COLO668 (cell line): Measurements from ENCODE around the gene ATP2B2.

Experiments
- DNase-seq: peaks from one replicate; lab custom pipeline; 2025; ENCODE audit not compliant: unreplicated experiment; lab: John Stamatoyannopoulos, UW

The ATP2B2 gene

GRCh38 chr3:10495614-10496013 lies 9.8 kb downstream of the ATP2B2 start:
- DNase-seq = no peak

GRCh38 chr3:10495003-10495402 lies 10.4 kb downstream of the ATP2B2 start:
- peak; percentile 1 for DNase-seq

DNA sequence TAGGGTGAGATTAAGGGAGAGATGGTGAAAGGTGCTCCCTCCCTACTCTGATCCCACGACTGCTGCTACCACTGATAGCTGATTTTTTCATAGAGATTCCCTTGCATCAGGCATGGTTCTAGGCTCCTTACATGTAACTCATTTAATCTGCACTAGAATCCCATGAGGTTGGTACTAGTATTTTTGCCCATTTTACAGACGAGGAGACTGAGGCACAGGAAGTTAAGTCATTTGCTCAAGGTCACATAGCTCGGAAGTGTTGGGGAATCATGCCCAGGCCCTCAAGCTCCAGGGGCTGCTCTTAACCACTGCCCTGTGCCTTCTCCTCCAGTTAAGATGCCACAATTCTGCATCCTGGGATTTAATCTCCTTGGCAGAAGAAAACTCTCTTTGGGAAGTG lies 11.2 kb downstream of the ATP2B2 start:
- no peak for DNase-seq

GRCh38 chr3:10493202-10493589 lies 12.2 kb downstream of the ATP2B2 start:
- no peak for DNase-seq

DNA sequence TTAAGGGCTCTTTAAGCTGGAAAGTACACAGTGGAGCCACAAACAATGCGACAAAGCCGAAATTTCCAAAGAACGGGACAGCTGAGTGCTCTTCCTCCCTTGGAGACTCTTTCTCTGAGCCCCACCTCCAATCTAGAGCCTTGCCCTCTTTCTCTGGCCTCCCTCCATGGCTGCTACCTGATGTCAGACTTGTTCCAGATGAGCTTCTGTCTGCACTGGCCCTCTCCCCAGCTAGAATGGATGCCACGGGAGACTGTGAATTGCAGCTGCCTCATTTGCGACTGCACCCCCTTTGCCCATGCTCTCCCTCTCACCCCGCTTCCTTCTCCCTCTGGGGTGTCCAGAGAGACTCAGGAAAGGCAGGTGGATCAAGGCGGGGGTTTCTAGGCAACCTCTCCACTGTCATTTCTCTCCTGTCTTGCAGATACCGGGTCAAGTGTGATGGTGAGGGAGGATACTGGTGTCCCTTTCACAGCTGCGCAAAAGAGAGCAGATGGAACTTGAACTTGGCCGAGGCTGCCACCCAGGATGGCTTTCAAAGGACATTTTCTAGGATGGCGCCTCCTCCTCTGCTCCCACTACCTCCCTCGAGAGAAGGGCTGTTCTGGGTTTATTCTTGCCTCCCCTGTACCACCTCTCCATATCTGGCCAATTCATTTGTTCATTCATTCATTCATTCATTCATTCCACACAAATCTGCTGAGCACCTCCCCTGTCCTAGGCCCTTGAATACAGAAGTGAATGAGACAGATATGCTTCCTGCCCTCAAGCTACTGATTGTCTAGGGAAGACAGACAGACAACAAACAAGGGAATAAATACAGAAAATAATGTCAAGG lies 12.8 kb downstream of the ATP2B2 start:
- no peak for DNase-seq

DNA sequence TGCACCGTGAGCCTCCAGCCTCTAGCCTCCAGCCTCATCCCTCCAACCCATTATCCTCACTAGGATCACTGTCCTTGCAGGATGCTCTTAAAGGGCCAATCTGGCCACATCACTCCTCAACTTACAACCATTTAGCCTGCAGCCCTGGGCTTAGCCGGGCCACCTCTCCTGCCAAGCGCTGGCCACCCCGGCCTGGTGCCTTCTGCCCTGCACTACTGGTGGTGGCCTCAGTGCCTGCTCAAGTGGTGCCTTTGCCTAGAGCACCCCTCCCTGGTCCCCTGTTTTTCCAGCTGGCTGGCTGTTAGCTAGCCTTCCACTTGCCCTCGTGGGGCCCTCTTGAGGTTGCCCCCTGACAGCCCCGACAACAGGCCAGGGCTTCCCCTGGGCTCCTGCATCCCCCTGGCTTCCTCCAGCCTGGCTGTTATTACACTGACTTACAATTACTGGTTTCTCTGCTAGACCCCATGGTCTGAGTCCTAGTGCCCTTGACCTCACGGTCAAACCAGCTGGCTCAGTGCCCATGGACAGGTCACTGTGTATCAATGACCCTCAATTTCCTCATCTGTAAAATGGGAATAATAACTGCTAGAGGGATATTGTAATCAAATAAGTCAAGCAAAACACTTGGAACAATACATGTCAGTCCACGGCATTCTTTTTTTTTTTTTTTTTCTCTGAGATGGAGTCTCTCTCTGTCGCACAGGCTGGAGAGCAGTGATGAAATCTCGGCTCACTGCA lies 15.5 kb downstream of the ATP2B2 start:
- DNase-seq = no peak

GRCh38 chr3:10487988-10488633 lies 17.3 kb downstream of the ATP2B2 start:
- DNase-seq = no peak

DNA sequence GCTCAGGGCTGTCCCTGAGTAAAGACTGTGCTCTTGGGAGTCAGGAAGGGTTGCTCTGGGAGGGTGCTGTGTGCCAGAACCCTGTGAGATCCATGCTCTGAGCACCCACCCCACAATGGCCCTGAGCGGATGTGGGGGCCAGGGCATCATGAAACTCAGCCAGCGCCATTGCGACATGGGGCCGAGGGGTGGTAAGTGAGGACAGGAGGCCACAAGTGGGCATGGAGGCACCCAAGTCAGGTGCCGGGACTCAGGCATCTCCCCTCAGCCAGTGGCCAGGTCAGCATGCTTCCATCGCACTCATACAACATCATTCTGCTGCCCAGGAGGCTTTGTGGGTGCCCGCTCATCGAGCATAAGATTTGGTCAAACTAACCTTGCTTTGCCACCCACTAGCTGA lies 19.6 kb downstream of the ATP2B2 start:
- no peak for DNase-seq

- DNase-seq = no peak
These were observed 20.0 kb downstream of the ATP2B2 start for GRCh38 chr3:10485380-10485779.

- no peak for DNase-seq
These were observed 20.7 kb downstream of the ATP2B2 start for GRCh38 chr3:10484709-10485108.

DNA sequence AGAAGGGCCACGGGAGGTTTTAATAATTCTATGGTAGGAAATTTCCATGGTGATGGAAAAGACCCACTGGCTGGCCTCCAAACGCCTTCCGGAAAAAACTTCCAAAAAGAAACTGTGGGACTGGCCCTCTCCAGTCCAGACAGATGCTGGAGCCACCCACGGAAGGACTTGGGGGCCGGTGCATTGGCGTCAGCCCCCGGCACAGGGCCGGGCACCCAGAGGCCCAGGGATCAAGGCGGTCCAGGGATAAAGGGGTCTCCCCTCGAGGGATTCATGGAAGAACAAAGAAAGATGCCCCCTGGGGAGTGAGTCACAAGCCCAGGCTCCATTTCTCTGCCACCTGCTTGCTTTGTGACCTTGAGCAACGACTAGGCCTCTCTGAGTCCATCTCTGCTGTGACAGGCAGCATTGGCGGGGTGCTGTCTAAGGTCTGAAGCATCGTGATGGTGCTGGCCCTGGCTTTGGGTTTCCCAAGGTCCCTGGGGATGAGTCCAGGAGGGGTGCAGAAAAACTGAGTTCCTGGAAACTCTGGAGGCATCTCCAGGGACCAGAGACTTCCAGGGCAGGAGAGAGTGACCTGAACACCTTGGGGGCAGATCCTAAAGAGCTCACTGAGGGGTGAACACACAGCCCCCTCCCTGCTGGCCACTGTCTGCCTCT lies 21.6 kb downstream of the ATP2B2 start:
- DNase-seq = no peak

DNA sequence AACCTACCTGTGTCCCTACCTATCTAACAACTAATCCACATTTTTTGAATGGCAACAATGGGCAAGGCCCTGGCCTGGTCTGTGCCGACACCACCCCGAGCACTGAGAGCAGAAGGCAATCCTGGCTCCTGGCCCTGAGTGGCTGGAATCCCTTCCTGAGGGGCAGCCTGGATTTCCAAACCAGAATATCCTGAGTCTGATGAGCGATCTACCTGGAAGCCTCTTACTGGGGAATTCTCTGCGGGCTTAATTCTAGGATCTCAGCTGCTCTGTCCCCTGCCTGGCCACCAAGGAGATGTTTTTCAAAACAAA lies 22.1 kb downstream of the ATP2B2 start:
- no peak for DNase-seq

DNA sequence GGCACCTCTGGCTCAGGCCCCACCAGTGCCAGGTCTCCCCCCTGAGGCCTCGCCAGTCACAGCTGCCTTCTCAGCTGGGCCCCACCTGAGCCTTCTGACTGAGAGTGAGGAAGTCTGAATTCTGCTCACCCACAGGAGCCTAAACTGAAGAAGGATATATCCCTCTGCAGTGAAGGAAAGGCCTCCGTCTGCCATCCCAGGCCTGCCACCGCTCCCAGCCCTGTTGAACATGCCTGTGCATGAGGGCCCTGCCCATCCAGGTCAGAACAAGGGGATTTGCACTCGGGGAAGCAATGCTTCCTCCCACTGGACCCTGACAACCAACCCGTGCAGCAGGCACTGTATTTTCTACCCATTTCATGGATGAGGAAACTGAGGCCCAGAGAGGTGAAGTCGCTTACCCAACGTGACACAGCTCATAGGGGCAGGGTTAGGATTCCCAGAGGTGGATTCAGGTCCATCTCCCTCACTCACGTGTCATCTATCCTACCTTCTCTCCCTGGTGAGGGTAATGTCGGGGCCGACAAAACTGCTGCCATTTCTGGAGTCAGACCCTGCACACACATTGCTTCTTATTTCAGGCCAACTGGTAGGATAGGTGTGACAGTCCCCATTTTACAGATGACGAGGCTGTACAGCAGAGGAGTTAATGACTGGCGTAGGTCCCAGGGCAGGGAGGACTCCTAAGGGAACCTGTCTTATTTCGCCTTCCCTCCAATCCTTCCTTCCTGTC lies 22.6 kb downstream of the ATP2B2 start:
- no peak for DNase-seq

DNA sequence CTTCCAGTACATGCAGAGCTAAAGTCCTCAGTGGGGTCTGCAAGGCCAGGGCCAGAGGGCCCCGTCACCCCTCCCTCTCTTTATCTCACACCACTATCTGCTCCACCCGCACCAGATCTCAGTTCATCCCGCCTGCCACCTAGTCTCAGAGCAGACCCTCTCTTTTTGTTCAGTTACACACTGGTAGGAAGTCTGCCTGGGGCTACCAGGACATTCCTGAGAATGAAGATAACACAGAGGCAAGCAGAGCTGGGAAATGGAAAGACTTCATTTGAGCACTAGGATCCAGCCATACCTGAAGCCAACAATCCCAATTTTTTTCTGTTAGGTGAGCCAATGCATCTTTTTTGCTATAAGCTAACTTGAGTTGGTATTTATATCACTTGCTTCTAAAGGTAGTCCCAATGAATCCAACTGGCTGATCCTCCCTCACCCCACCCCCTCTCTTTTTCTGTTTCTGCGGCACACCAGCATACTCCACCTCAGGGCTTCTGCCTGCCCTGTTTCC lies 24.5 kb downstream of the ATP2B2 start:
- no peak for DNase-seq

GRCh38 chr3:10479311-10479710 lies 26.1 kb downstream of the ATP2B2 start:
- no peak for DNase-seq

- no peak for DNase-seq
These were observed 29.4 kb downstream of the ATP2B2 start for GRCh38 chr3:10475983-10476382.

GRCh38 chr3:10474847-10475246 lies 30.5 kb downstream of the ATP2B2 start:
- DNase-seq = no peak

DNA sequence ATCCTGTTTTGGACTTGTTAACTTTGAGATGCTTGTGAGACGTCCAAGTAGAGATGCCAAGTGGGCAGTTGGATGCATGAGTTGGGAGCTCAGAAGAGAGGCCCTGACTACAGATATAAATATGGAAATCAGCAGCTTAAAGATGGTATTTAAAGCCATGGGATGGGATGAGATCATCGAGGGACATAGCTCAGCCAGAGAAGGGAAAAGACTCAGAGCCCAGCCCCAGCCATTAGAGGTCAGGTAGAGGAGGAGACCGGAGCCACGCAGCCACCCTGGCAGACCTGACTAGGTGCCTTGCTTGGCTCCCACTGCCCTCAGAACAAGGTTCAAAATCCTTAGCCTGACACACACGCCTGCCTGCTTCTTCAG lies 31.1 kb downstream of the ATP2B2 start:
- no peak for DNase-seq

DNA sequence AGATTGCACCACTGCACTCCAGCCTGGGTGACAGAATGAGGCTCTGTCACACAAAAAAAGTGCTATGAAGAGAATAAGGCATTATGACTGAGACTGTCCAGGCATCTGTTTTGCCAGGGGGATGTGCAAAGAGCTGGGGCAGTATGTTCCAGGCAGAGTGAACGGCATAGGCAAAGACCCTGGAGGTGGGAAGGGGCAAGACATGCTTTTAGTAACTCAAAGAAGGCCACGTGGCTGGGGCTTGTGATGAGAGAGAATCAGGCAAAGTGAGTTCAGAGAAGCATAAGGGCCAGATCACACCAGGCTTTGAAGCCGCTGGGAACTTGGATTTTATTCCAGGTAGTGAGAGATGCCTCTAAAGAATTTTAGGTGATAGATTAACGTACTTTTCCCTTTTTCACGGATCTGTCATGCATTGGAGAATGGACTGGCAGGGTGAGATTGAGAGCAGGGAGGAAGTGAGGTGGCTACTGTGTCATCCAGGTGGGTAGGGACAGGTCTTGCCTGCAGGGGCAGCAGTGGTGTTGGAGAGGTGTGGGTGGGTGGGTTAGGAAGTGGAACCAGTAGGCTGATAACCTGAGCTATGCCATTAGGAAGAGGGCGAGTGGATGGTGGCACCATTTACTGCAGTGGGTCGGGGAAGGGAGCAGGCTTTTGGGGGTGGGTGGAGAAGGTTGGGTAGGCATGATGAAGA lies 31.7 kb downstream of the ATP2B2 start:
- DNase-seq = no peak

GRCh38 chr3:10472877-10473440 lies 32.4 kb downstream of the ATP2B2 start:
- no peak for DNase-seq
